ENCODE data around the gene DPY19L1.
"Not testable (repeated sequence)": the region's sequence is repeated elsewhere in the genome, so short reads cannot be mapped to it uniquely, and the experiment has no call there.

Gene DPY19L1

GRCh38 chr7:34889951-34890350, 147.3 kb downstream of the DPY19L1 start:
- no peak for ATAC-seq
- no peak for TF ChIP-seq ZC3H10 (CRISPR knock-in tag; IDR thresholded peaks at IDR 0.05)
- TF ChIP-seq BACH2 (CRISPR knock-in tag; IDR thresholded peaks at IDR 0.05; ENCODE audit: borderline replicate concordance): no peak
- TF ChIP-seq CREB5 (CRISPR knock-in tag; IDR thresholded peaks at IDR 0.05; ENCODE audit: low read depth): no peak
- TF ChIP-seq OSR1 (CRISPR knock-in tag; IDR thresholded peaks at IDR 0.05): no peak
- no peak for TF ChIP-seq TCF4 (CRISPR knock-in tag; IDR thresholded peaks at IDR 0.05; ENCODE audit: borderline replicate concordance)
- no peak for TF ChIP-seq ISL1 (CRISPR knock-in tag; IDR thresholded peaks at IDR 0.05)
- no peak for TF ChIP-seq SNAI2 (CRISPR knock-in tag; IDR thresholded peaks at IDR 0.05)
- no peak for TF ChIP-seq ZFP3 (CRISPR knock-in tag; IDR thresholded peaks at IDR 0.05)
- TF ChIP-seq CSDC2 (CRISPR knock-in tag; IDR thresholded peaks at IDR 0.05): no peak
- TF ChIP-seq ARNTL (CRISPR knock-in tag; IDR thresholded peaks at IDR 0.05; ENCODE audit: borderline replicate concordance, low read depth): no peak

- ATAC-seq: no peak
- TF ChIP-seq ZC3H10 (CRISPR knock-in tag; IDR thresholded peaks at IDR 0.05): no peak
- no peak for TF ChIP-seq BACH2 (CRISPR knock-in tag; IDR thresholded peaks at IDR 0.05; ENCODE audit: borderline replicate concordance)
- TF ChIP-seq CSRNP3 (CRISPR knock-in tag; IDR thresholded peaks at IDR 0.05): no peak
- no peak for TF ChIP-seq ARNTL (CRISPR knock-in tag; IDR thresholded peaks at IDR 0.05; ENCODE audit: borderline replicate concordance, low read depth)
- TF ChIP-seq PPARA (CRISPR knock-in tag; IDR thresholded peaks at IDR 0.05; ENCODE audit: borderline replicate concordance): no peak
- TF ChIP-seq OSR1 (CRISPR knock-in tag; IDR thresholded peaks at IDR 0.05): no peak
- TF ChIP-seq ZNF565 (CRISPR knock-in tag; conservative IDR thresholded peaks at IDR 0.05; ENCODE audit: low read depth): no peak
- no peak for TF ChIP-seq CREB5 (CRISPR knock-in tag; IDR thresholded peaks at IDR 0.05; ENCODE audit: low read depth)
- TF ChIP-seq ZFP3 (CRISPR knock-in tag; IDR thresholded peaks at IDR 0.05): no peak
- TF ChIP-seq GLIS3 (CRISPR knock-in tag; IDR thresholded peaks at IDR 0.05): no peak
- no peak for TF ChIP-seq ZNF8 (CRISPR knock-in tag; IDR thresholded peaks at IDR 0.05)
- no peak for TF ChIP-seq TSHZ2 (CRISPR knock-in tag; IDR thresholded peaks at IDR 0.05)
- TF ChIP-seq CSDC2 (CRISPR knock-in tag; IDR thresholded peaks at IDR 0.05): no peak
- no peak for TF ChIP-seq PATZ1 (CRISPR knock-in tag; IDR thresholded peaks at IDR 0.05; ENCODE audit: borderline replicate concordance)
- TF ChIP-seq ISL1 (CRISPR knock-in tag; IDR thresholded peaks at IDR 0.05): no peak
Observed at GRCh38 chr7:34886856-34887255, 150.4 kb downstream of the DPY19L1 start.

- ATAC-seq: not testable (repeated sequence)
Observed at GRCh38 chr7:34883855-34884254, 153.4 kb downstream of the DPY19L1 start.

GRCh38 chr7:34879871-34880270, 157.4 kb downstream of the DPY19L1 start:
- ATAC-seq: no peak
- no peak for TF ChIP-seq OSR1 (CRISPR knock-in tag; IDR thresholded peaks at IDR 0.05)
- TF ChIP-seq TOX (CRISPR knock-in tag; IDR thresholded peaks at IDR 0.05; ENCODE audit: borderline replicate concordance): no peak
- no peak for TF ChIP-seq ZFP30 (CRISPR knock-in tag; IDR thresholded peaks at IDR 0.05)
- no peak for TF ChIP-seq CSRNP3 (CRISPR knock-in tag; IDR thresholded peaks at IDR 0.05)
- TF ChIP-seq ISL1 (CRISPR knock-in tag; IDR thresholded peaks at IDR 0.05): no peak
- TF ChIP-seq PATZ1 (CRISPR knock-in tag; IDR thresholded peaks at IDR 0.05; ENCODE audit: borderline replicate concordance): no peak
- no peak for TF ChIP-seq RARB (CRISPR knock-in tag; IDR thresholded peaks at IDR 0.05)
- TF ChIP-seq ARNTL (CRISPR knock-in tag; IDR thresholded peaks at IDR 0.05; ENCODE audit: borderline replicate concordance, low read depth): no peak
- TF ChIP-seq ZNF565 (CRISPR knock-in tag; conservative IDR thresholded peaks at IDR 0.05; ENCODE audit: low read depth): no peak
- no peak for TF ChIP-seq ZC3H10 (CRISPR knock-in tag; IDR thresholded peaks at IDR 0.05)

- ATAC-seq: not testable (repeated sequence)
Observed at GRCh38 chr7:34878944-34879735, 158.1 kb downstream of the DPY19L1 start.

Data from SK-N-SH treated with all-trans-retinoic acid at 6 μM for 48 hours (cell line).